HG03460 (cell line): ENCODE data around the gene EPS15.
"Not testable (repeated sequence)": the region's sequence is repeated elsewhere in the genome, so short reads cannot be mapped to it uniquely, and the experiment has no call there.

Experiments used
- ATAC-seq: cut with Tn5 transposase; IDR thresholded peaks from one replicate; pipeline ENCODE4 v1.9.1; 2021; ENCODE audit not compliant: unreplicated experiment

EPS15 gene

GRCh38 chr1:51519048-51519864 is at the start of gene EPS15:
Gene EPS15, minus strand, starts transcription at chr1:51519266. Its CDS starts 35 bp downstream, at chr1:51519231.
- ATAC-seq, result peak; percentile 49

GRCh38 chr1:51568231-51568935 is 49.3 kb upstream of the EPS15 start:
- no peak for ATAC-seq

- no peak for ATAC-seq
Observed at GRCh38 chr1:51567653-51568052, 48.6 kb upstream of the EPS15 start.

GRCh38 chr1:51566260-51566659 is 47.2 kb upstream of the EPS15 start:
- no peak for ATAC-seq

GRCh38 chr1:51565009-51565408 is 45.9 kb upstream of the EPS15 start:
- ATAC-seq, result no peak

- no peak for ATAC-seq
Observed at GRCh38 chr1:51564124-51564523, 45.1 kb upstream of the EPS15 start.

GRCh38 chr1:51561702-51562101 is 42.6 kb upstream of the EPS15 start:
- no peak for ATAC-seq

- not testable (repeated sequence) for ATAC-seq
Observed at GRCh38 chr1:51560895-51561294, 41.8 kb upstream of the EPS15 start.

GRCh38 chr1:51560034-51560433 is 41.0 kb upstream of the EPS15 start:
- ATAC-seq, result no peak

- ATAC-seq, result no peak
Observed at GRCh38 chr1:51559501-51559900, 40.4 kb upstream of the EPS15 start.

- ATAC-seq, result no peak
Observed at GRCh38 chr1:51559064-51559500, 40.0 kb upstream of the EPS15 start.

GRCh38 chr1:51558375-51558924 is 39.4 kb upstream of the EPS15 start:
- ATAC-seq, result no peak

- no peak for ATAC-seq
Observed at GRCh38 chr1:51557168-51557567, 38.1 kb upstream of the EPS15 start.

GRCh38 chr1:51555866-51556619 is 37.0 kb upstream of the EPS15 start:
- no peak for ATAC-seq

GRCh38 chr1:51553911-51554310 is 34.8 kb upstream of the EPS15 start:
- ATAC-seq, result no peak

GRCh38 chr1:51552929-51553807 is 34.1 kb upstream of the EPS15 start:
- ATAC-seq, result no peak

- no peak for ATAC-seq
Observed at GRCh38 chr1:51551848-51552296, 32.8 kb upstream of the EPS15 start.

- ATAC-seq, result no peak
Observed at GRCh38 chr1:51551081-51551480, 32.0 kb upstream of the EPS15 start.

- ATAC-seq, result no peak
Observed at GRCh38 chr1:51549901-51550300, 30.8 kb upstream of the EPS15 start.

- no peak for ATAC-seq
Observed at GRCh38 chr1:51549016-51549619, 30.1 kb upstream of the EPS15 start.
